ENCODE results near the gene ATP6V1C2.

Gene ATP6V1C2

DNA sequence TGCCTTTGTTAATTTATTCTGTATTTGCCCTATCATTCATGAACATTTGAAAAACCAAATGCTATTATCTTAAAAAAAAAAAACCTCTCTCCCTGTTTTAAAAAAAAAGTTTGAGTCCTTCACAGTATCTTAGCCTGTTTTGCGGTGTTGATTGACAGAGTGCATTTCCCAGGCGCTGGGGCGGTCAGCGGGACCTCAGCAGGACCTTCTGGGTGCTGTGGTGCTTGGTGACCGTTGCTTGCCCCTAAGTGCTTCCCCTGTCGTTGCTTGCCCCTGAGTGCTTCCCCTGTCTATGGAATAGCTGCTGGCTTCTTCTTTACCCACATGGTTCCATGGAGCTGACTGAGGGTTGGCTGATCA is 12.1 kb downstream of the ATP6V1C2 start:
- WGBS: 85% methylated on average over 6 of the region's 6 CpGs
- Histone ChIP-seq H3K27ac (ENCODE audit: low read depth, low read length) (no peak overlapping the region), H3K9ac (ENCODE audit: low read depth, low read length) (no peak overlapping the region), H3K36me3 (ENCODE audit: insufficient read depth, low read length) (no peaks in the 10 kb centered on the region), H3K4me1 (ENCODE audit: insufficient read depth, low read length) (no peaks in the 10 kb centered on the region), H3K9me3 (ENCODE audit: insufficient read depth, low read depth, low read length) (no peaks in the 10 kb centered on the region), H3K4me3 (ENCODE audit: low read length) (no peak overlapping the region), H3K27me3 (ENCODE audit: insufficient read depth, low read length) (no peaks in the 10 kb centered on the region)

GRCh38 chr2:10733980-10734379 is 12.6 kb downstream of the ATP6V1C2 start:
- 86% methylated on average over 5 of the region's 5 CpGs for WGBS
- Histone ChIP-seq H3K36me3 (ENCODE audit: insufficient read depth, low read length) (no peaks in the 10 kb centered on the region), H3K4me3 (ENCODE audit: low read length) (no peak overlapping the region), H3K27me3 (ENCODE audit: insufficient read depth, low read length) (no peaks in the 10 kb centered on the region), H3K9ac (ENCODE audit: low read depth, low read length) (no peak overlapping the region), H3K4me1 (ENCODE audit: insufficient read depth, low read length) (no peaks in the 10 kb centered on the region), H3K9me3 (ENCODE audit: insufficient read depth, low read depth, low read length) (no peaks in the 10 kb centered on the region), H3K27ac (ENCODE audit: low read depth, low read length) (no peak overlapping the region)

- H3K9me3 ChIP-seq (ENCODE audit: insufficient read depth, low read depth, low read length): no peaks in the 10 kb centered on the region
- WGBS: 94% methylated on average over 6 of the region's 6 CpGs
- no peaks in the 10 kb centered on the region for H3K27me3 ChIP-seq (ENCODE audit: insufficient read depth, low read length)
- no peak overlapping the region for H3K27ac ChIP-seq (ENCODE audit: low read depth, low read length)
- no peaks in the 10 kb centered on the region for H3K4me1 ChIP-seq (ENCODE audit: insufficient read depth, low read length)
- H3K9ac ChIP-seq (ENCODE audit: low read depth, low read length): no peak overlapping the region
- H3K4me3 ChIP-seq (ENCODE audit: low read length): no peak overlapping the region
- no peaks in the 10 kb centered on the region for H3K36me3 ChIP-seq (ENCODE audit: insufficient read depth, low read length)
Measured at GRCh38 chr2:10738192-10738591, 16.8 kb downstream of the ATP6V1C2 start.

DNA sequence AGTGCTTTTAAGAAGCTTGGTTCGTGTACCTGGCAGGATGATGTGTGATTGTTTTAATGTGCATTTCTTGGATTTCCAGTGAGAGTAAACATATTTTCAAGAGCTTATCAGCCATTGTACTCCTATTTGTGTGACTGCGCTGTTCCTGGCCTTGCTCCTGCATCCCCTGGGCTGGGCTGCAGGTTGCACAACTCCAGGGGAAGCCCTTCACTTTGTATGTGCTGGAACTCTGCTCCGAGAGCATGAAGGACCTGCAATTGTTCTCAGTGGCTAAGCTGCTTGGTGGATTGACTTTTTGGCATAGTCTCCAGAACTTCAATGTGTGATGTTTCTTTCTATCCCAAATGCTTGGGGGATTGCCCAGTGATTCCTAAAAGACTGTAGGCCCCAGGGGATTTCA is 18.8 kb downstream of the ATP6V1C2 start:
- Histone ChIP-seq H3K4me1 (ENCODE audit: insufficient read depth, low read length) (no peaks in the 10 kb centered on the region), H3K36me3 (ENCODE audit: insufficient read depth, low read length) (no peaks in the 10 kb centered on the region), H3K9ac (ENCODE audit: low read depth, low read length) (no peak overlapping the region), H3K4me3 (ENCODE audit: low read length) (no peak overlapping the region), H3K9me3 (ENCODE audit: insufficient read depth, low read depth, low read length) (no peaks in the 10 kb centered on the region), H3K27me3 (ENCODE audit: insufficient read depth, low read length) (no peaks in the 10 kb centered on the region), H3K27ac (ENCODE audit: low read depth, low read length) (no peak overlapping the region)
- 91% methylated on average over 3 of the region's 3 CpGs for WGBS

GRCh38 chr2:10741139-10741538 is 19.7 kb downstream of the ATP6V1C2 start:
- Histone ChIP-seq H3K9ac (ENCODE audit: low read depth, low read length) (no peak overlapping the region), H3K27ac (ENCODE audit: low read depth, low read length) (no peak overlapping the region), H3K36me3 (ENCODE audit: insufficient read depth, low read length) (no peaks in the 10 kb centered on the region), H3K4me1 (ENCODE audit: insufficient read depth, low read length) (no peaks in the 10 kb centered on the region), H3K9me3 (ENCODE audit: insufficient read depth, low read depth, low read length) (no peaks in the 10 kb centered on the region), H3K4me3 (ENCODE audit: low read length) (no peak overlapping the region), H3K27me3 (ENCODE audit: insufficient read depth, low read length) (no peaks in the 10 kb centered on the region)
- WGBS: 70% methylated on average over 2 of the region's 2 CpGs

- no peaks in the 10 kb centered on the region for H3K36me3 ChIP-seq (ENCODE audit: insufficient read depth, low read length)
- WGBS: 93% methylated on average over 11 of the region's 11 CpGs
- no peak overlapping the region for H3K9ac ChIP-seq (ENCODE audit: low read depth, low read length)
- H3K4me1 ChIP-seq (ENCODE audit: insufficient read depth, low read length): no peaks in the 10 kb centered on the region
- no peaks in the 10 kb centered on the region for H3K27me3 ChIP-seq (ENCODE audit: insufficient read depth, low read length)
- H3K4me3 ChIP-seq (ENCODE audit: low read length): no peak overlapping the region
- no peaks in the 10 kb centered on the region for H3K9me3 ChIP-seq (ENCODE audit: insufficient read depth, low read depth, low read length)
- no peak overlapping the region for H3K27ac ChIP-seq (ENCODE audit: low read depth, low read length)
Measured at GRCh38 chr2:10742666-10743065, 21.2 kb downstream of the ATP6V1C2 start.

DNA sequence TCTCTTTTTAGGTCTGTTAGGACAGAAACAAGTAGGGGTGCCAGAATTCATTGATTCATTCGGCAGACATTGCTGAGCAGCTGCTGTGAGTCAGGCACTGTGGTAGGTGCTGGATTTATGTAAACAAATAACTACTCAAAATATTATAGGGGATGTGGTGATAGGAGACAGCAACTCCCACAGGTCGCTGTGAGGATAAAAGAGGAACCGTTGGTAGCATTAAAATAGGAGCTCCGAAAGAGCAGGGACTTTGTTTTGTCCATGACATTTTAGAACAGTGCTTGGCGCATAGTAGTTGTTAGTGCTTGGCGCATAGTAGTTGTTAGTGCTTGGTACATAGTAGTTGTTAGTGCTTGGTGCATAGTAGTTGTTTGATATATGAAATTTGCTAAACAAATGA is 29.2 kb downstream of the ATP6V1C2 start:
- WGBS: 88% methylated on average over 6 of the region's 6 CpGs
- H3K9ac ChIP-seq (ENCODE audit: low read depth, low read length): no peak overlapping the region
- no peaks in the 10 kb centered on the region for H3K27me3 ChIP-seq (ENCODE audit: insufficient read depth, low read length)
- H3K27ac ChIP-seq (ENCODE audit: low read depth, low read length): no peak overlapping the region
- no peak overlapping the region for H3K4me3 ChIP-seq (ENCODE audit: low read length)
- H3K36me3 ChIP-seq (ENCODE audit: insufficient read depth, low read length): no peaks in the 10 kb centered on the region
- no peaks in the 10 kb centered on the region for H3K4me1 ChIP-seq (ENCODE audit: insufficient read depth, low read length)
- no peaks in the 10 kb centered on the region for H3K9me3 ChIP-seq (ENCODE audit: insufficient read depth, low read depth, low read length)

DNA sequence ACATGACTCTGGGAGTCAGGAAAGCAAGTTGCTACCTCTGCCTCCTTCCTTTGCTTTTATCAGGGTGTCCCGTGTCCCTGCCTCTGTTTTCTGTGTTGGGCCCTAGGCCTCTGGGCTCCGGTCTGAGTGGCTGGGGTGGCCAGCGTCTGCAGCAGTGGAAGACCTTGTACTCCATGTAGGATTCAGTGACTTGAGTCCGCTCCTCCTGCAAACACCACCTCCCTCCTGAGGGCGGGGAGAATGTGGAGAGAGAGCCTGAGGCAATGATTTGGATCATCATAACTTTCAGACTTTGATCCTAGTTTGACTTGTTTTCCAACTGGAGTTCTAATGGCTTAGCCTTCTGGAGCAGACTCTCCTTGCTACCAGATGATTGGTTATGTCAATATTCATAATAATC is 30.8 kb downstream of the ATP6V1C2 start:
- Histone ChIP-seq H3K27ac (ENCODE audit: low read depth, low read length) (no peak overlapping the region), H3K36me3 (ENCODE audit: insufficient read depth, low read length) (no peaks in the 10 kb centered on the region), H3K27me3 (ENCODE audit: insufficient read depth, low read length) (no peaks in the 10 kb centered on the region), H3K4me3 (ENCODE audit: low read length) (no peak overlapping the region), H3K9ac (ENCODE audit: low read depth, low read length) (no peak overlapping the region), H3K9me3 (ENCODE audit: insufficient read depth, low read depth, low read length) (no peaks in the 10 kb centered on the region), H3K4me1 (ENCODE audit: insufficient read depth, low read length) (no peaks in the 10 kb centered on the region)
- WGBS: 83% methylated on average over 5 of the region's 5 CpGs

DNA sequence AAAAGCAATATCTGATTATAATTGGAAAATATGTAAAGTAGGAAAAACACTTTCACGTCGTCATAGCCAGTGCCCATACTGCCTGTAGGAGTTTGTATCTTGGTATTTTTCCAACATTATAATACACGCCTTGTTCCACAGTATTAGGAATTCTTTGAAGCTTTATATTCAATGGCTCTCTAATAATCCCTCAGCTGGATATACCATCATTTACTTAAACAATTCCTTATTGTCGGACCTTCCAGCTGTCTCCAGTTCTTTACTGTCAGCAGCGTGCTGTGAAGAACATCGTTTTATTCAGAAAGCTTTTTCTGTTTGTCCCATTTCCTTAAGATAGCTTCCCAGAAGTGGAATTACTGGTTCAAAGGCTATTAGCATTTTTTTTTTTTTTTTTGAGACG is 31.7 kb downstream of the ATP6V1C2 start:
- H3K27me3 ChIP-seq (ENCODE audit: insufficient read depth, low read length): no peaks in the 10 kb centered on the region
- H3K36me3 ChIP-seq (ENCODE audit: insufficient read depth, low read length): no peaks in the 10 kb centered on the region
- H3K9me3 ChIP-seq (ENCODE audit: insufficient read depth, low read depth, low read length): no peaks in the 10 kb centered on the region
- no peak overlapping the region for H3K4me3 ChIP-seq (ENCODE audit: low read length)
- H3K27ac ChIP-seq (ENCODE audit: low read depth, low read length): no peak overlapping the region
- no peak overlapping the region for H3K9ac ChIP-seq (ENCODE audit: low read depth, low read length)
- H3K4me1 ChIP-seq (ENCODE audit: insufficient read depth, low read length): no peaks in the 10 kb centered on the region
- 96% methylated on average over 7 of the region's 7 CpGs for WGBS

GRCh38 chr2:10753876-10754275 is 32.4 kb downstream of the ATP6V1C2 start:
- Histone ChIP-seq H3K27me3 (ENCODE audit: insufficient read depth, low read length) (no peaks in the 10 kb centered on the region), H3K27ac (ENCODE audit: low read depth, low read length) (no peak overlapping the region), H3K9me3 (ENCODE audit: insufficient read depth, low read depth, low read length) (no peaks in the 10 kb centered on the region), H3K4me1 (ENCODE audit: insufficient read depth, low read length) (no peaks in the 10 kb centered on the region), H3K9ac (ENCODE audit: low read depth, low read length) (no peak overlapping the region), H3K36me3 (ENCODE audit: insufficient read depth, low read length) (no peaks in the 10 kb centered on the region), H3K4me3 (ENCODE audit: low read length) (no peak overlapping the region)
- 93% methylated on average over 8 of the region's 8 CpGs for WGBS

- H3K9ac ChIP-seq (ENCODE audit: low read depth, low read length): no peak overlapping the region
- H3K4me3 ChIP-seq (ENCODE audit: low read length): no peak overlapping the region
- 72% methylated on average over 7 of the region's 7 CpGs for WGBS
- no peak overlapping the region for H3K27ac ChIP-seq (ENCODE audit: low read depth, low read length)
- H3K36me3 ChIP-seq (ENCODE audit: insufficient read depth, low read length): no peaks in the 10 kb centered on the region
- H3K27me3 ChIP-seq (ENCODE audit: insufficient read depth, low read length): no peaks in the 10 kb centered on the region
- H3K4me1 ChIP-seq (ENCODE audit: insufficient read depth, low read length): no peaks in the 10 kb centered on the region
- no peaks in the 10 kb centered on the region for H3K9me3 ChIP-seq (ENCODE audit: insufficient read depth, low read depth, low read length)
Measured at GRCh38 chr2:10755621-10756020, 34.2 kb downstream of the ATP6V1C2 start.

- Histone ChIP-seq H3K27me3 (ENCODE audit: insufficient read depth, low read length) (no peaks in the 10 kb centered on the region), H3K36me3 (ENCODE audit: insufficient read depth, low read length) (no peaks in the 10 kb centered on the region), H3K9me3 (ENCODE audit: insufficient read depth, low read depth, low read length) (no peaks in the 10 kb centered on the region), H3K9ac (ENCODE audit: low read depth, low read length) (no peak overlapping the region), H3K4me1 (ENCODE audit: insufficient read depth, low read length) (no peaks in the 10 kb centered on the region), H3K27ac (ENCODE audit: low read depth, low read length) (no peak overlapping the region), H3K4me3 (ENCODE audit: low read length) (no peak overlapping the region)
- 94% methylated on average over 5 of the region's 6 CpGs for WGBS
Measured at GRCh38 chr2:10757814-10758286, 36.4 kb downstream of the ATP6V1C2 start.

Measured in HUES64 (cell line).